ENCODE data around the gene SCRN3.

Gene SCRN3

DNA sequence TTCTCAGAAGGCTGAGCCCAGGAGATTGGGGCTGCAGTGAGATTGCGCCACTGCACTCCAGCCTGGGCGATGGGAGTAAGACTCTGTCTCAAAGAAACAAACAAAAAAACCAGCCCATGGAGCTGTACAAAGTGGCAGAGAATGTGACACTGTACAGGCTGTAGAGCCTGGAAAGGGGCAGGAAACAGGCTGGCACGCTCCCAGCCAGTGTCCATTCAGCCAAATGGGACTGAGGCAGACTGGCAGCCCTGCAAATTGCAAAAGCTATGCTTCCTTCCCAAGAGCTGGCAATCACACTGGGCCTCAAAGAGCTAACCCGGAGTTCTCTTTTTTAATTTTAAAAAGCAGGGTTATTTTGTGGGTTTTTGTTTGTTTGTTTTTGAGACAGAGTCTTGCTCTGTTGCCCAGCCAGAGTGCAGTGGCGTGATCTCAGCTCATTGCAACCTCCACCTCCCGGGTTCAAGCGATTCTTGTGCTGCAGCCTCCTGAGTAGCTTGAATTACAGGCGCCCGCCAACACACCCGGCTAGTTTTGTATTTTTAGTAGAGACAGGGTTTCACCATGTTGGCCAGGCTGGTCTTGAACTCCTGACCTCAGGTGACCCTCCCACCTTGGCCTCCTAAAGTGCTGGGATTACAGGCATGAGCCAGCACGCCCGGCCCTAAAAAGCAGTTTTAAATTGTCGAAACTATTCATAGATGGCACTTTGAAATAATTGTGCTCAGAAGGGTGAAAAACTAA lies 42.8 kb downstream of the SCRN3 start:
- Mint-ChIP-seq H3K27ac (no peak overlapping the region), H3K4me3 (no peak overlapping the region), H3K36me3 (ENCODE audit: low read depth) (peaks cover 68% of the 10 kb centered on the region), H3K4me1 (ENCODE audit: low read depth) (no peaks in the 10 kb centered on the region), H3K27me3 (no peaks in the 10 kb centered on the region), H3K9me3 (no peaks in the 10 kb centered on the region)
- intact Hi-C loops (cut with micrococcal nuclease) = no loop called here

DNA sequence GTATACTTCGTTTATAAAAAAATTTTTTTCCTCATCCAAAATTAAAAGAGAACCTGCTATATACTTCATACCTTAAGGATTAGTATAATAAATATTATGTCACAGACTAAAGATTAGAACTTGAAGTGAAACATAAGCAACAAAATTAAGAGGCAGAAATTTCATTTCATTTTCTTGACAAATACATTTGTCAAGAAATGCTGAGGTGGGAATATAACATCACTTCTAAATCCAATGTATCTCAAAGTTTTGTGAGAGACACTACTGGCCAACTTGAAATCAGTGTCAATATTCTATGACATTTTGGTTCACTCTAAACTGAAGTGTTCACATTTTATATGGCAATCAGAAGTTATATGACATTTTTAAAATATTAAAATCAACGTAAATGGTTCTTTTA lies 43.8 kb downstream of the SCRN3 start:
- Mint-ChIP-seq H3K9me3 (no peaks in the 10 kb centered on the region), H3K27ac (no peak overlapping the region), H3K36me3 (ENCODE audit: low read depth) (peaks cover 76% of the 10 kb centered on the region), H3K4me3 (no peak overlapping the region), H3K4me1 (ENCODE audit: low read depth) (no peaks in the 10 kb centered on the region), H3K27me3 (no peaks in the 10 kb centered on the region)
- intact Hi-C loops (cut with micrococcal nuclease) = no loop called here

DNA sequence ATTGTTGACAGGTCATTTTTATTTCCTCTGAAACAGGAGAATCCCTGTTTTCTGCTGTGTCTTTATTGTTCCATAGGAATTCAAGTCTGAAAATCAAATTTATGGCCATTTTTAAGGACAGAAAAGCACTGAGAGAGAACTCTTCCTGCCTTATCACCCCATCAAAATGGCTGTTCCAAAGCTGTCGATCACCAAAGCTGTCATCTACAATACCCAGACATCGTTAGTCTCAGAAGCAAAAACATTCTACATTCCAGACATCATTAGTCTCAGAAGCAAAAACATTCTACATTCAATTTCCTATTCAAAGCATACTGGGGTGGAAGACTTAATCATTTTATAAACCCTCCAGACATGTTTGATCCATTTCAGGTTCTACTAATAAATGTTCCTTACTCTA lies 44.4 kb downstream of the SCRN3 start:
- H3K27me3 Mint-ChIP-seq = no peaks in the 10 kb centered on the region
- H3K9me3 Mint-ChIP-seq = no peaks in the 10 kb centered on the region
- intact Hi-C loops (cut with micrococcal nuclease) = no loop called here
- H3K4me3 Mint-ChIP-seq = no peak overlapping the region
- H3K27ac Mint-ChIP-seq = no peak overlapping the region
- peaks cover 82% of the 10 kb centered on the region for H3K36me3 Mint-ChIP-seq (ENCODE audit: low read depth)
- no peaks in the 10 kb centered on the region for H3K4me1 Mint-ChIP-seq (ENCODE audit: low read depth)

DNA sequence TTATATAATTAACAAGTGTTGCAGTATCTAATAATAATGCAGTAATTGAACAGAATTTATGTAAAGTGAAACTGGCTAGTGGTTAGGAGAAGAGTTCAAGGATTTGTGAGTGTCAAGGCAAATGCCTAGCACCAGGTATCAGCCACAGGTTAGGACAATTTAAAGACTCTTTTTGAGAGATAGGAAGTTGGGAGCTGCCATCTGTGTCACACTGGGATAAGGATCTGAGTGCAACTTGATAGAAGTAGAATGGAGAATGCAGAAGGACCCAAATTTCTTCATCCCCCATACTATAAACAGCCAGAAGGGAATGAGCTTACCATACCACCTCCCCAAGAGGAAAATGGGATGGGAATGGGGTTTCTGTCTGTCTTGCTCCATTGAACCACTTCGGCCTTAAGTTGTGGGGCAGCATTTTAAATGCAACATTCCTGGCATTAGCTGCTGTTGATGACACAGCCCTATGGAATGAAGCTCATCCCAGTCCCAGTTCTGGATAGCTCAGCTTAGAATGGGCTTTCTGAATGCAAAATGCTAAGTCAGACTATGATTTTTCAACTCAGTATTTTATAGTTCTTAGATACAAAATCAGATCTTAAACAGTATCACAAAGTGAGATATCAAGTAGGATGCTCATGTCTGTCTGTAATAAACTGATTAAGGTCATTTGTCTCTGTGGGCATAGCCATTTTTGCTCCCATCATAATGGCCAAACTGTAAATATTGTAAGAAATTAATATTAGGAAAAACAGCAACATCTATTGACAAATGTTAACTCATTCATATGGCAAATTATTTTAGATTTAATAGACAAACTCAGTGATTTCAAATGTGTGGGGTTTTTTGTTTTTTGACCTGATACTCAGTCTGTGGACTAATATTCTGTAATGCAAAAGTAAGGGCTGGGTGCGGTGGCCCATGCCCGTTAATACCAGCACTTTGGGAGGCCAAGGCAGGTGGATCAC lies 47.3 kb downstream of the SCRN3 start:
- Mint-ChIP-seq H3K27me3 (no peaks in the 10 kb centered on the region), H3K4me3 (no peak overlapping the region), H3K36me3 (ENCODE audit: low read depth) (peaks cover 79% of the 10 kb centered on the region), H3K27ac (no peak overlapping the region), H3K4me1 (ENCODE audit: low read depth) (no peaks in the 10 kb centered on the region), H3K9me3 (no peaks in the 10 kb centered on the region)
- intact Hi-C loops (cut with micrococcal nuclease) = no loop called here

DNA sequence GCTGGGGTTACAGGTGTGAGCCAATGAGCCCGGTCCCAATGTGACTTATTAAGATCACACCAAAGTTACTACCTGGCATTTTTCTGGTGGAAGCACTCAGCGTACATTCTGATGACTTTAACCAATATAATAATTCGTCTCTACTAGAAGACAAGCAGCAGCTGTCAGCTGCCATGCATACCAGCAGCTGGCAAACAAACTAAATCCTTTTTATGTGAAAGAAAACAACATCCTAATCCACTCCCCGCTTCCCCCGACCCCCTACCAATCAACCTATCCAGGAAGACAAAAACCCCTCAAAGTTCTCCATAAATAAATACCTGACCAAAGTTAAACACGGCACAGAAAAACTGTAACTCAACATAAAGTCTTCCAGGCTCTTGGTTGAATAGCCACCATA lies 49.2 kb downstream of the SCRN3 start:
- peaks cover 81% of the 10 kb centered on the region for H3K36me3 Mint-ChIP-seq (ENCODE audit: low read depth)
- no peaks in the 10 kb centered on the region for H3K4me1 Mint-ChIP-seq (ENCODE audit: low read depth)
- H3K27ac Mint-ChIP-seq = no peak overlapping the region
- no peaks in the 10 kb centered on the region for H3K9me3 Mint-ChIP-seq
- intact Hi-C loops (cut with micrococcal nuclease) = no loop called here
- H3K4me3 Mint-ChIP-seq = no peak overlapping the region
- H3K27me3 Mint-ChIP-seq = no peaks in the 10 kb centered on the region

DNA sequence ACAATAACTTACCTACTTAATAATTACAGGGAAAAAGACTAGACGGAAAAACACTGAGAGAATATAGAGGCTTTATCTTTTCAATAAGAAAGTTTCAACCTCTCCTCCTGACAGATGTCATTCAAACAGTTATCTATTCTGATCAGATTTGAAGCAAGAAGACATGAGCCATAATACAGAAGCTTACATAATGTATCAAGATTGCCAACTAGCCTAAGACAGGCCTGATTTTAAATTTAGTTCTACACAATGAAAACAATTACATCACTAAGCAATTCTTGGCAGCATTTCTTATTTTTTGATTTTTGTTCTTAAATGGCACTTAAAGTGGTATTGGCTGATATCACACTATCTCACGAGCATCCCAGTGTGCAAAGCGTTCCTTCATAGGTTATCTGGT lies 49.7 kb downstream of the SCRN3 start:
- no peak overlapping the region for H3K27ac Mint-ChIP-seq
- H3K4me1 Mint-ChIP-seq (ENCODE audit: low read depth) = no peaks in the 10 kb centered on the region
- H3K36me3 Mint-ChIP-seq (ENCODE audit: low read depth) = peaks cover 81% of the 10 kb centered on the region
- H3K27me3 Mint-ChIP-seq = no peaks in the 10 kb centered on the region
- H3K9me3 Mint-ChIP-seq = no peaks in the 10 kb centered on the region
- intact Hi-C loops (cut with micrococcal nuclease) = no loop called here
- no peak overlapping the region for H3K4me3 Mint-ChIP-seq

DNA sequence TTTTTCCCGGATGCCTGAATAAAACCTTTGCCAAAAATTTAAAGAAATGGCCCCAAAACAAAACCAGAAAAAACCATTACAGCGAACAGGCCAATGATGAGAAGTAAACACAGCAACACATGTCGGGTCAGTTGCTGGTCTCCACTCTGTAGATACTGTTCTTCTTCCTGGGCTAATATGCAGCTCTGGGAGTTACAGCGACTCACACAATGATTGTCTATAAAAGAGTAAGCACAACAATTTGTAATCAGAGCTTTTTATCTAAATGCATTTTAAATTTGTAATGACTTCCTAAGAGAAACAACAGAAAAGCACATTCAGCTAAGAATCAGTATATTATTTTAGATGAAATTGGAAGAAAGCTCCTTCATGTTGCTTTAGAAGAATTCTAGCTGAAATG lies 51.0 kb downstream of the SCRN3 start:
- Mint-ChIP-seq H3K27me3 (no peaks in the 10 kb centered on the region), H3K4me3 (no peak overlapping the region), H3K4me1 (ENCODE audit: low read depth) (no peaks in the 10 kb centered on the region), H3K9me3 (no peaks in the 10 kb centered on the region), H3K36me3 (ENCODE audit: low read depth) (peaks cover 75% of the 10 kb centered on the region), H3K27ac (no peak overlapping the region)
- intact Hi-C loops (cut with micrococcal nuclease) = no loop called here

DNA sequence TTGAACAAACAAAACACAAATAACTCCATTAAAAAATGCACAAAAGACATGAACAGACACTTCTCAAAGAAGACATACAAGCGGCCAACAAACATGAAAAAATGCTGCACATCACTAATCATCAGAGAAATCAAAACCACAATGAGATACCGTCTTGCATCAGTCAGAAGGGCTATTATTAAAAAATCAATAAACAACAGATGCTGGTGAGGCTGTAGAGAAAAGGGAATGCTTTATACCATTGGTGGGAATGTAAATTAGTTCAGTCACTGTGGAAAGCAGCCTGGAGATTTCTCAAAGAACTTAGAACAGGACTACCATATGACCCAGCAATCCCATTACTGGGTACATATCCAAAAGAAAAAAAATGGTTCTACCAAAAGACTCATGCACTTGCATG lies 53.5 kb downstream of the SCRN3 start:
- Mint-ChIP-seq H3K36me3 (ENCODE audit: low read depth) (peaks cover 75% of the 10 kb centered on the region), H3K27me3 (no peaks in the 10 kb centered on the region), H3K4me1 (ENCODE audit: low read depth) (no peaks in the 10 kb centered on the region), H3K27ac (no peak overlapping the region), H3K4me3 (no peak overlapping the region), H3K9me3 (no peaks in the 10 kb centered on the region)
- intact Hi-C loops (cut with micrococcal nuclease) = no loop called here

DNA sequence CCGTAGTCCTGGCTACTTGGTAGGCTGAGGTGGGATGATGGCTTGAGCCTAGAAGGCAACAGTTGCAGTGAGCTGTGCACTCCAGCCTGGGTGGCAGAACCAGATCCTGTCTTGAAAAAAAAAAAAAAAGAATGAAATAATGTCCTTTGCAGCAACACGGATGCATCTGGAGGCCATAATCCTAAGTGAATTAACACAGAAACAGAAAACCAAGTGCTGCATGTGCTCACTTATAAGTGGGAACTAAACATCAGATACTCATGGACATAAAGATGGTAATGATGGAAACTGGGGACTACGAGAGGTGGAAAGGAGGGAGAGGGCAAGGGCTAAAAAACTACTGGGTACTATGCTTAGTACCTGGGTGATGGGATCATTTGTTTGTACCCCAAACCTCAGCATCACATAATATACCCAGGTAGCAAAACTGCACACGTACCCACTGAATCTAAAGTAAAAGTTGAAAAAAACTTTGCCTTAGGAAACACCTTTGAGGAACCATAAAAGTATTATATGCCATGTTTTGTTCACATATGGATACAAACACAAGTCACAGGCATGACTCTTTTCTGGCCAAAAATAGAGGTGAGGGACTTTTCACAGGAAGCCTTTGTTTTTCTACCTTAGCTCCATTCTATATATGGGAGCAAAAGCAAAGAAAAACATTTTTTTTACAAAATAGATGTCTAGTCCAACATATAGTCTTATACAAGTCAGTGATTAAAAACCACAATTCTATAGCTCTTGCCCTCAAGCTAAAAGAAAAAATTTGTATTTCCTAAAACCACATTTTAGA lies 54.7 kb downstream of the SCRN3 start:
- intact Hi-C loops (cut with micrococcal nuclease) = no loop called here
- no peaks in the 10 kb centered on the region for H3K4me1 Mint-ChIP-seq (ENCODE audit: low read depth)
- no peaks in the 10 kb centered on the region for H3K9me3 Mint-ChIP-seq
- no peak overlapping the region for H3K4me3 Mint-ChIP-seq
- no peaks in the 10 kb centered on the region for H3K27me3 Mint-ChIP-seq
- H3K36me3 Mint-ChIP-seq (ENCODE audit: low read depth) = peaks cover 75% of the 10 kb centered on the region
- H3K27ac Mint-ChIP-seq = no peak overlapping the region

DNA sequence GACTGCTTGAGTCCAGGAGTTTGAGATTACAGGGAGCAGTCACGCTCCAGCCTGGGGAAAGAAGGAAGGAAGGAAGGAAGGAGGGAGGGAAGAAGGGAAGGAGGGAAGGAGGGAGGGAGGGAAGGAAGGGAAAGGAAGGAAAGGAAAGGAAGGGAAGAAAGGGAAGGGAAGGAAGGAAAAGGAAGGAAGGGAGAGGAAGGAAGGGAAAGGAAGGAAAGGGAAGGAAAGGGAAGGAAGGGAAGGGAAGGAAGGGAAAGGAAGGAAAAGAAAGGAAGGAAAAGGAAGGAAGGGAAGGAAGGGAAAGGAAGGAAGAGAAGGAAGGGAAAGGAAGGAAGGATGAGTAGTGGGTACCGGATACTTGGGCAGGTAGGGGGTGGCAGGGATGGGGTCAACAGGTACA lies 59.0 kb downstream of the SCRN3 start:
- Mint-ChIP-seq H3K27me3 (no peaks in the 10 kb centered on the region), H3K4me3 (no peak overlapping the region), H3K36me3 (ENCODE audit: low read depth) (peaks cover 87% of the 10 kb centered on the region), H3K4me1 (ENCODE audit: low read depth) (no peaks in the 10 kb centered on the region), H3K27ac (no peak overlapping the region), H3K9me3 (no peaks in the 10 kb centered on the region)
- intact Hi-C loops (cut with micrococcal nuclease) = no loop called here

DNA sequence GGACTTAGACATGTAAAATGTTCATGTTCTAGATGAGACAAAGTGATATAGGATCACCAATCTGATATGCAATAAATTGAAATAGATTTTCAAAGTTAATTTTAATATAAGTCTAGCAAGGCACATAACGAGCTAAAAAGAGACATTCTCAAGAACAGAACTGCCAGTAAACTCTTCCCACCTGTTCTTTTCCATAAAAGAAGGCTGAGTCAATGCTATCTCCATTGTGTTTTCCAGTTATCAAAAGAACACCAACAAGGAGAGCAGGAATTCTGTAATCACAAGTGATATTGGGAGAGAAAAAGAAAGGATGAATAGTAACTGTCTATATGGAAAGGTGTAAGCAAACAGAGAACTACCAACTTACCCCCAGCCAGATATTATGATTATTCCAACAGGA lies 65.7 kb downstream of the SCRN3 start:
- intact Hi-C loops (cut with micrococcal nuclease) = loop anchor here (2.0 kb wide), 1 partner anchor 222 kb away; no protein-coding TSS in a partner anchor
- Mint-ChIP-seq H3K4me3 (no peak overlapping the region), H3K27me3 (peaks cover 2% of the 10 kb centered on the region), H3K27ac (no peak overlapping the region), H3K36me3 (ENCODE audit: low read depth) (peaks cover 56% of the 10 kb centered on the region), H3K9me3 (no peaks in the 10 kb centered on the region), H3K4me1 (ENCODE audit: low read depth) (no peaks in the 10 kb centered on the region)

DNA sequence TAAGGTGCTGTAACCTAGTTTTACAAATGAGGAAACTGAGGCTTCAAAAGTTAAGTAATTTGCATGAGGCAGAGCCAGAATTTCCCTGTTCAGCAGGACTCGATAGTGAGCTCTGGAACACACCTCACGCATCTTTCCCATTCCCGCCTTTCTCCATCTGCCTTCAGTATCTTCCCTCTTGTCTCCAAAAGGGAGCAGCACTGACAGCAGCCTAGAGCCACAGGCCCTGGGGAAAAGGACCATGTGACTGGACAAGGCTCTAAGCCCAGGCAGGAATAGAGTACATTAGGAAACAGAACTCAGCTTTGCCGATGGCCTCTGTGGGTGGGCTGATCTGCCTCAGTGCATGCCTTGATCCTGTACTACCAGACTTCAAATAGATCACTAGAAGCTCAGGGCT lies 69.8 kb downstream of the SCRN3 start:
- no peaks in the 10 kb centered on the region for H3K4me1 Mint-ChIP-seq (ENCODE audit: low read depth)
- H3K9me3 Mint-ChIP-seq = no peaks in the 10 kb centered on the region
- H3K4me3 Mint-ChIP-seq = no peak overlapping the region
- no peak overlapping the region for H3K27ac Mint-ChIP-seq
- intact Hi-C loops (cut with micrococcal nuclease) = no loop called here
- H3K36me3 Mint-ChIP-seq (ENCODE audit: low read depth) = peaks cover 43% of the 10 kb centered on the region
- H3K27me3 Mint-ChIP-seq = peaks cover 2% of the 10 kb centered on the region

DNA sequence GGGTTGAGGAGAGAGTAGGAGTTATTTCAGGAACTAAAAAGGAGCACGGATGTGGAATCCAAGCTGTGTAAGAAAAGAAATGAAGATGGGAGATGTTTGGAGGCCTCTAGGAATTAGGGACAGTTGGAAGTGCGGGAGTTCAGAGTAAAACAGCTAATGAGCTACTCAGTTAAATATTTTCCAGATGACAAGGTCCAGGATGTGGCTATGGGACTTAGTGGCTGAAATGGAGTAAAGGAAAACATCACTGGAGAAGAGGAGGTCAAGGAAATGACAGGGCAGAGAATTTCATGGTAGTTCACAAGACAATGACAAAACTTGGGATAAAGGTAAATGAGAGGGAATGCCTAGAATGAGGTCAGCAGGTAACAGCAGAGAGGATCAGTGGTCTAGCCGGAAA lies 78.3 kb downstream of the SCRN3 start:
- Mint-ChIP-seq H3K27ac (no peak overlapping the region), H3K36me3 (ENCODE audit: low read depth) (peaks cover 27% of the 10 kb centered on the region), H3K27me3 (peaks cover 8% of the 10 kb centered on the region), H3K9me3 (no peaks in the 10 kb centered on the region), H3K4me3 (no peak overlapping the region), H3K4me1 (ENCODE audit: low read depth) (no peaks in the 10 kb centered on the region)
- intact Hi-C loops (cut with micrococcal nuclease) = no loop called here

DNA sequence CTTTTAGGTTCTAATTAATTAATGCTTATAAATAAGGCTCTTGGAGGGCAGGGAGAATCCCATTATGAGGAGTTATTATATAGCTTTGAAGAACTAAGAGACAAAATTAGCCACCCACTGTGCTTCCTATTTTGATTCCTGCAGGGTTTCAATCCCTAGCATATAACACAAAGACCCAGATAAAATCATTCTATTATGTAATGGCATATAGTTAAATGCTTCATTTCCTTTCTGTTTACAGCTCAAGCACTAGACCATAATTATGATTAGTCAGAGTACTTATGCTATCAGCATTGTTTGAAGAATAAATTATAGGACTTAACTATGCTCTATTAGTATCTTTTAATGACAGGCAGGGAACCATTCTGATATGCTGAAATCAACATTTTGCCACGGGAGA lies 82.2 kb downstream of the SCRN3 start:
- H3K27me3 Mint-ChIP-seq = peaks cover 8% of the 10 kb centered on the region
- no peak overlapping the region for H3K27ac Mint-ChIP-seq
- H3K4me3 Mint-ChIP-seq = no peak overlapping the region
- peaks cover 54% of the 10 kb centered on the region for H3K36me3 Mint-ChIP-seq (ENCODE audit: low read depth)
- H3K4me1 Mint-ChIP-seq (ENCODE audit: low read depth) = no peaks in the 10 kb centered on the region
- intact Hi-C loops (cut with micrococcal nuclease) = no loop called here
- H3K9me3 Mint-ChIP-seq = no peaks in the 10 kb centered on the region
